Glomerular visceral epithelial cell (primary cell): Measurements from ENCODE around the gene CCL22.
"Not testable (repeated sequence)": the region's sequence is repeated elsewhere in the genome, so short reads cannot be mapped to it uniquely, and the experiment has no call there.

Source experiments
- DNase-seq: peaks from one replicate; pipeline ENCODE4 v3.0.0-alpha.2; 2016; ENCODE audit errors: extremely low spot score

Gene CCL22

DNA sequence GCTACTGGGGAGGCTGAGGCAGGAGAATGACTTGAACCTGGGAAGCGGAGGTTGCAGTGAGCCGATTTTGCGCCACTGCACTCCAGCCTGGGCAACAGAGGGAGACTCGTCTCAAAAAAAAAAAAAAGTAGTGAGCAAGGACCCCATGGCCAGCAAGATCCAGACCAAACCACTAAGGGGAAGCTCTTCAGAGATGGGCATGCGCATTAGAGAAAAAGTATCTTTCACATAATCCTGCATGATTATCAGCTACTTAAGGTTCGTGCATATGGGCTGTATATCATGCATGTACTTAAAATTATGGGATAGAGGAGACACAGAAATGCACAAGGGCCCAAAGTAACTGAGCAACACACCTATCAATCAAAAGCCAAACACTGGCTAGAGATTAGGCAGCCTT is 10.7 kb upstream of the CCL22 start:
- no peak for DNase-seq

GRCh38 chr16:57348327-57348726 is 10.3 kb upstream of the CCL22 start:
- no peak for DNase-seq

DNA sequence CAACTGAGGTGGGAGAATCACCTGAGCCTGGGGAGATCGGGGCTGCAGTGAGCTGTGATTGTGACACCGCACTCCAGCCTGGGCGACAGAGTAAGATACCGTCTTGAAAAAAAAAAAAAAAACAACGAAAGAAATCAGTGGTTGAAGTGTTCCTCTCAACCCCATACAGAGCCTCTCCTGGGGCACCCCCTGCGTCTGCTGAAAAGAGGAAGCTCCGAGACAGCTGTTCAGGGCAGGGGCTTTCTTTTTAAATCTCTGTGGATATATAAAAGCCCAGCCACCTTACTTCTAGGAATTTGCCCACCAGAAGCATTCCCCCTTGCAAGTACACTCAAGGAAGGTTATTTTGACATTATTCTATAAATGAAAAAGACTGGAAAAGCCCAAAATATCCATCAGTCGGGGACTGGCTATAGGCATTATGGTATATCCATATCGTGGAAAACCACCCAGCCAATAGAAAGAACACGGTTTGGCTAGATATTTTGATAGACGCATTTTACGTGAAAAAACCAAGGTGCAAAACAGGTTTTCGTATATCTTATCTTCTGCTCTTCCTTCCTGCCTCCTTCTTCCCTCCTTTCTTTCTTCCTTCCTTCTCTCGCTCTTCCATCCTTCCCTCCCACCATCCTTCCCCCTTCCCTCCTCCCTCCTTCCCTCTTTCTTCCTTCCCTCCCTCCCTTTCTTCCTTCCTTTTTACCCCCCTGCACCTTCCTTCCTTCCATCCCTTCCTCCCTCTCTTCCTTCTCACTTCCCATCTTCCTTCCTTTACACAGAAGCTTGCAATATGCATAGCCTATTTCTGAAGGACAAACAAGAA is 9.2 kb upstream of the CCL22 start:
- no peak for DNase-seq

DNA sequence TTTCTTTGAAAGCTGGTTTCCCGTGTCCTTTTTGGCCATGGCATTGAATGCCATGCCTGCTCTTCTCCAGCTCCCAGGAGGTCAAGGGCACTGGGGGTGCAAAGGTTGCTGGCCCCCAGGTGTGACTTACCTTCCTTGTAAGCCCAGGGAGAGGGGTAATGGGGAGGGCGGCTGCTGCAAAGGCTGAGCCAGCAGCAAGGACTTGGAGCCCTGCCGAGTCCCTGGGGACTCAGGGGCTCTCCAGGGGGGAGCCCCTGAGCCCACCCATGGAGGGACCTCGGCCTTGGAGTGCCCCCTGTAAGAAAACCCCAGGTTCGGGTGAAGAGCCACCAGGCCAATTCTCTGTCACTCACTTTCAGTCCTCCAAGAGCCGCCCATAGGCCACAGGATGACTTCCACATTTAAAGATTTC is 5.9 kb upstream of the CCL22 start:
- DNase-seq = no peak

- DNase-seq = no peak
These were observed 4.3 kb upstream of the CCL22 start for GRCh38 chr16:57354311-57354710.

GRCh38 chr16:57355898-57356414 is 2.6 kb upstream of the CCL22 start:
- DNase-seq = no peak

- DNase-seq = no peak
These were observed 2.0 kb upstream of the CCL22 start for GRCh38 chr16:57356547-57356946.

DNA sequence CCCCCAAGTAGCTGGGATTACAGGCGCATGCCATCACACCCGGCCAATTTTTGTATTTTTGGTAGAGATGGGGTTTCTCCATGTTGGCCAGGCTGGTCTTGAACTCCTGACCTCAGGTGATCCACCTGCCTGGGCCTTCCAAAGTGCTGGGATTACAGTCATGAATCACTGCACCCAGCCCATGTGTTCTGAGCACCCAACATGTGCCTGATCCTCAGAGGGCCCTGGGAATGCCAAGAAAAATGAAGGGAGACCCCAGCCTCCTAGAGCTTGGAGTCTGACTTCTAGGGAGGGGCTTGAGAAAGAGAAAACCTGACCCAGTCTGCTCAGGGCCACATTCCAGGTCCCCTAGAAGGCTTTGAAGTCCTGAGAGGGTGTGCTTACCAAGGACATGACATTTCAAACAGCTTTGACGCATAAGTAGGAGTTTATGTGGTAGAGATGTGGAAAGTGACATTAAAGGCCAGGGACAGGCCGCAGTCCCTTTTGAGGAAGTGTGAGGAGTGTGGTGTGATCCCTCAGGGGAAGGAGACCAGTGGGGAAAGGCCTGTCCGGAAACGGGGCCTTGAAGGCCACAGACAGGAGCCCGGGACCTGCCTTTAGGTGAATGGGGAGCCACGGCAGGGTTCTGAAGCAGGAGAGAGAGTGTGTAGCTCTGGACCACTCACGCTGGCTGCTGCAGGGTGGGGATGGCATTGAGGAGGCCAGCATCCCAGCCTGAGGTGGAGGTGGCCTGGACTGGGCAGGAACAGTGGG is 1.1 kb upstream of the CCL22 start:
- no peak for DNase-seq

DNA sequence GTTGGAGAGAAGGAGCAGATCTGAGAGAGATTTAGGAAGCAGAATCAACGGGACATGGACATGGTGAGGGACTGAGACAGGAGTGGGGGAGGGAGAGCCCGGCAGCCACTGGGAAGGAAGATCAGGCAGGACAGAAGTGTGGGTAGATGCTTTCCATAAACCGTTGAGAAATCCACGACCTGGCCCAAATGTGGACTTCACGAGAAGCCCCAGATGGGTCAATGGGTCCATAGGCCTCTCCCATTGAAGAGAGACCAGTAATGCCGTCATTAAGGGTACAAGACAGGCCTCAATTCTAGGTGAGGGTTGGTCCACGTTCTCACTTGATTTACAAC is 530 bp upstream of the CCL22 start:
- DNase-seq = no peak

- DNase-seq = no peak
These were observed 1.8 kb downstream of the CCL22 start for GRCh38 chr16:57360321-57360935.

- DNase-seq = no peak
These were observed 2.8 kb downstream of the CCL22 start for GRCh38 chr16:57361404-57361803.

- no peak for DNase-seq
These were observed 5.6 kb downstream of the CCL22 start for GRCh38 chr16:57364143-57364542.

DNA sequence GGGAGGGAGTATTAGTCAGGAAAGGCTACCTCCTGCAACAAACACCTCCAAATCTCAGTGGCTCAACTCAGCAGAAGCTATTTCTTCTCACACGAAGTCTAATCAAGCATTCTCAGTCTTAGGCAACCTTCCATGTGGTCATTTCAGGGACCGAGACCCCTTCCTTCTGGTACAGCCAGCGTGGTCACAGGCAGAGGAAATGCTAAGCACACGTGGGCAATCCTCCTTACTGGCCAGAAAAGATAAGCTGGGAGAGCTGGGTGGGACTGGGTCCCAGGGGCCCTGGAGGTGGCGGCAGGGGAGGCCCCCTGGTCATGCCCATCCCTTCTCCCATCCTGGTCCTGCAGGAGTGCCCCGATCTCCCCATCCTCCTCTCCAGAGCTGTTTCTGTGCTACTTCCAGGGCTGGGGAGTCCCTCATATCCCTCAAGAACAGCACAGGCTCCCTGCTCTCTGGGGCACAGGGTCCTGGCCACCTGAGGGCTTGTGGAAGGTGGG is 8.0 kb downstream of the CCL22 start:
- DNase-seq = no peak

DNA sequence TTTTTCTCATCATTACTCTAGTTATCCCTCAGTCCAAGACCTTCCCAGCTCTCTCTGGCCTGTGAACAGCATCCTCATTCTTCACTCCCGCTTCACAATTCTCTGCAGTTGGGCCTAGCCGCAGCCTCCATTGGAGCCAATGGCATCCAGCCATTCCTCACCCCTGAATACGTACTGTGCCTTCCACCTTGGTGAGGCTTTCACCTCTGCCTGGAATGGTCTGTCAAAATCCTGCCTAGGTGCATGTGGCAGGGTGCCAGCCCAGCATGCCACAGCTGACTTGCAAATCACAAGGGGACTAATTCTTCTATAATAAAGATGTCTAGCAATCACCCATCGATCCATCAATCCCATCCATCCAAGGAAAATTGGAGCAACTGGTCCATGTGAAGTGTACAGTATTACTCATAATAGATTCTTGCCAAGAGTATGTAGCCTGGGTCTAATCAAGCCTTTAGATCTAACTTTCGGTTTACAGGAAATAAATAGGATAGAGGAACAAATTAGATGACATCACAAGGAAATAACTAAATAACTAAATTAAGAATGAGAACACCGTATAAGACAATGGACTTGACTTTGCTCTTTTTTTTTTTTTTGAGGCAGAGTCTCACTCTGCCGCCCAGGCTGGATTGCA is 8.7 kb downstream of the CCL22 start:
- no peak for DNase-seq

- DNase-seq = no peak
These were observed 13.2 kb downstream of the CCL22 start for GRCh38 chr16:57371494-57372371.

GRCh38 chr16:57372372-57373116 is 14.0 kb downstream of the CCL22 start, which contains the start of gene CX3CL1:
Gene CX3CL1, plus strand, starts transcription at chr16:57372490. Its CDS starts 79 bp downstream, at chr16:57372569.
- peak; percentile 70 for DNase-seq

DNA sequence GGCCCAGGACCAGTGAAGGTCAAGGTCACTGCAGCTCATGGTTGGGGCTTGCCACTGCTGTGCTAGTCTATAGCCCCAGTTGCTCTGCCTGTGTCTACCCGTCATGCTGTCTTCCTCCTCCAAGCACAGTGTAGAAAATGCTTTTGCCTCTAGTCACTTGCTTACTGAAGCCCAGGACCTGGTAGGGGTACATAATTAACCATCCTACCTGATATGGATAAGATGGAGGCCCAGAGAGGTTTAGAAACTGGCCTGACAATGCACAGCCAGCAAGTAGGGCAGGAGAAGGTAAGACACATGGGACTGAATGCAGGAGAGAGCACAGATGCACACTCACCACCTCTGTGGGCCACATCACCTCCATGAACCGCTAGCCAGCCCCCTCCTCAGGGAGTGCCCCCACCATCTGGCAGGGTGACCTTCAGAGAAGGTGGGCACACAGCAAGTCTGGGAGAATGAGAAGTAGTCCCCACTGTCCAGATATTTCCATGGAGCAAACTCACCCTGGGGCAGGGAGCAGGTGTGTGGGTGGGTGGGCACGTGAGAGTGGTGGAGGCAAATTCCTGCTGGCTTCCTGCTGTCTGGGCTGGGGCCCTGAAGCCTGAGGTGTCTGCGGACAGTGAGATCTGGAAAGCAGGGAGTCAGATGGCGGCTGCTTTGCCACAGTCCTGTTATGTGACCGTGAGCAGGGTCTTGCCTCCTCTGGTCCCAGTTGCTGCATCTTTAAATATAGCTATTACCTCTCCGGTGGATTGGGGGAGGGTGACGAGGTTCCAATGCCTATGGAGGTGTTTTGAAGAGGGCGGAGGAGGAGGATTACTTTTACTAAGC is 14.7 kb downstream of the CCL22 start:
- DNase-seq = no peak

GRCh38 chr16:57374067-57374534 is 15.5 kb downstream of the CCL22 start:
- DNase-seq = no peak

GRCh38 chr16:57374925-57375465 is 16.4 kb downstream of the CCL22 start:
- DNase-seq = not testable (repeated sequence)
